Uterus (tissue), 2 donors: ENCODE data around the gene ASIC2.

Experiments used
- POLR2A ChIP-seq, 2 donors: fragments of 450-650 bp; IDR thresholded peaks; one replicate each; pipeline ENCODE4 v1.6.1; 2016; ENCODE audit warnings: antibody characterized with exemption in 2 of 2, mild to moderate bottlenecking in 1 of 2, moderate library complexity in 1 of 2
- TF ChIP-seq, protein P1 (sequence below), 4 experiments: fragments of 200-600 bp in 2 of 4; fragments of 450-650 bp in 2 of 4; sonication (generic) in 2 of 4; IDR thresholded peaks; one replicate each; pipeline ENCODE4 v1.5.1; 2016 to 2019; ENCODE audit warnings: antibody characterized with exemption in 4 of 4, mild to moderate bottlenecking in 2 of 4, moderate library complexity in 1 of 4

DNA sequence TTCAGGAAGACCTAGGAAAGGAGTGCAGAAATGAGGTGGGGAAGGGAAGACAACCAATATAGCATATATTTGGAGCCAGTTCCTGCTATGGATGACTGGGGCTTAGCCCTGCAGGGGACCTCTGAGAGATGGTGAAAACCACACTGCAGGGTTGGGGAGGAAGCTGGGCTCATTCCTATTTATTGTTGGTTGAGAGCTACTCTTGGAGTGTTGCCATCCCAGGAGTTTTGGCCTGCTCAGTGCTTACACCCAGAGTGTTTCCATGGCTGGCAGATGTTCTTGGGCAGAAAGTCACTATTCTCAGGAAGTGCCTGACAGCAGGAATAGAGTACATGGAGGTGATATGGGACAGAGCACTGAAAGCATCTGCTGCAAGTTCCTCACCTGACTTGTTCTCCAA is 155.7 kb downstream of the ASIC2 start:
- no peak for TF ChIP-seq POLR2A (IDR thresholded peaks at IDR 0.05)
- TF ChIP-seq, protein P1, sequence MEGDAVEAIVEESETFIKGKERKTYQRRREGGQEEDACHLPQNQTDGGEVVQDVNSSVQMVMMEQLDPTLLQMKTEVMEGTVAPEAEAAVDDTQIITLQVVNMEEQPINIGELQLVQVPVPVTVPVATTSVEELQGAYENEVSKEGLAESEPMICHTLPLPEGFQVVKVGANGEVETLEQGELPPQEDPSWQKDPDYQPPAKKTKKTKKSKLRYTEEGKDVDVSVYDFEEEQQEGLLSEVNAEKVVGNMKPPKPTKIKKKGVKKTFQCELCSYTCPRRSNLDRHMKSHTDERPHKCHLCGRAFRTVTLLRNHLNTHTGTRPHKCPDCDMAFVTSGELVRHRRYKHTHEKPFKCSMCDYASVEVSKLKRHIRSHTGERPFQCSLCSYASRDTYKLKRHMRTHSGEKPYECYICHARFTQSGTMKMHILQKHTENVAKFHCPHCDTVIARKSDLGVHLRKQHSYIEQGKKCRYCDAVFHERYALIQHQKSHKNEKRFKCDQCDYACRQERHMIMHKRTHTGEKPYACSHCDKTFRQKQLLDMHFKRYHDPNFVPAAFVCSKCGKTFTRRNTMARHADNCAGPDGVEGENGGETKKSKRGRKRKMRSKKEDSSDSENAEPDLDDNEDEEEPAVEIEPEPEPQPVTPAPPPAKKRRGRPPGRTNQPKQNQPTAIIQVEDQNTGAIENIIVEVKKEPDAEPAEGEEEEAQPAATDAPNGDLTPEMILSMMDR (IDR thresholded peaks at IDR 0.05), result no peak
